HG03432 (cell line): Measurements from ENCODE around the gene CGB7.
"Not testable (repeated sequence)": the region's sequence is repeated elsewhere in the genome, so short reads cannot be mapped to it uniquely, and the experiment has no call there.

Experiments
- ATAC-seq: cut with Tn5 transposase; IDR thresholded peaks from one replicate; pipeline ENCODE4 v1.9.1; 2021; ENCODE audit warnings: mild to moderate bottlenecking, moderate library complexity; ENCODE audit not compliant: unreplicated experiment

CGB7 gene

GRCh38 chr19:49073514-49074378 is 16.2 kb upstream of the CGB7 start:
- ATAC-seq, result no peak

GRCh38 chr19:49071860-49072547 is 14.5 kb upstream of the CGB7 start:
- ATAC-seq, result no peak

DNA sequence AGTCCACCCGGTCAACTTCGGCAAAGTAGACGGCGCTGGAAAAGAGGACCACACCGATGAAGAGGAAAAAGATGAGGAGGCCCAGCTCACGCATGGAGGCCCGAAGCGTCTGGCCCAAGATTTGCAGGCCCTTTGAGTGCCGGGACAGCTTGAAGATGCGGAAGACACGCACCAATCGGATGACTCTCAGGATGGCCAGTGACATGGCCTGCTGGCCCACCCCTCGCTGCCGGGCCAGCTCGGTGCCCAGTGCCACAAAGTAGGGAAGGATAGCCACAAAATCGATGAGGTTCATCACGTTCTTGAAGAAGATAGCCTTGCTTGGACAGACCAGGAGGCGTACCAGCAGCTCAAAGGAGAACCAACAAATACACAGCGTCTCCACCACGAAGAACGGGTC is 12.9 kb upstream of the CGB7 start:
- no peak for ATAC-seq

DNA sequence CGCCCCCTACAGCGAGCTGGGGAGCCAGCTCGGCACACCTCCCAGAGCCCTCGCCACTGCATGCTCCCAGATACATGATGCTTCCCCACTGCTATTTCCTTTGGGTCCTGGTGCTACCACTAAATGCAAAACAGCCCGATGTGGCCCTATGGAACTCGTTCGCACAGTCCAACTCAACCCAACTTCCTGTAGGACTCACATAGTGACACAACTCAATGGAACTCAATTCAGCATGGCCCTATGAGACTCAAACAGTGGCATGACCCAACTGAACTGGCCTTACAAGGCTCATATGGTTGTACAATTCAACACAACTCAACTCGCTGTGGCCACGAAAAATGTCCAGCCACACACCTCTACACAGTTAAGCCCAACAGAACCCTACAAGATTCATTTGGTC is 11.5 kb upstream of the CGB7 start:
- no peak for ATAC-seq

DNA sequence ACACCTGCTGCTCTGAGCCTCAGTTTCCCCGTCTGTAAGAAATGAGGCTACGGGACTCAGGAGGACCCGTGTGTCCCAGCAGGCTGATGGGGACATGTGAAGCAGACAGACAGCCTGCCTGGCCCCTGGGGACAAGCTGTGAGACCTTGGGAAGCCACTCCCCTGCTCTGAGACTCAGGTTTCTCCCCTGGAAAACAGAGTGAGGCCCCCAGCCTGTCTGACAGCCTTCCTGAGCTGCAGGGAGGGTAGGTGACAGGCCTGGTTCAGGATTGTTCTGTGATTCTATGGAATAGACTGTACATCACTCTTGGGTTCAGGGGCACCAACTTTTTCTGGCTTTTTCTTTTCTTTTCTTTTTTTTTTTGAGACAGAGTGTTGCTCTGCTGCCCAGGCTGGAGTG is 10.0 kb upstream of the CGB7 start:
- ATAC-seq, result no peak

GRCh38 chr19:49065905-49066512 is 8.5 kb upstream of the CGB7 start:
- ATAC-seq, result no peak

GRCh38 chr19:49064768-49065611 is 7.4 kb upstream of the CGB7 start, which contains the start of gene NTF4:
Gene NTF4, minus strand, starts transcription at chr19:49064818. Its CDS starts 2,821 bp downstream, at chr19:49061997.
- ATAC-seq, result no peak

- ATAC-seq, result no peak
Observed at GRCh38 chr19:49064029-49064629, 6.6 kb upstream of the CGB7 start.

DNA sequence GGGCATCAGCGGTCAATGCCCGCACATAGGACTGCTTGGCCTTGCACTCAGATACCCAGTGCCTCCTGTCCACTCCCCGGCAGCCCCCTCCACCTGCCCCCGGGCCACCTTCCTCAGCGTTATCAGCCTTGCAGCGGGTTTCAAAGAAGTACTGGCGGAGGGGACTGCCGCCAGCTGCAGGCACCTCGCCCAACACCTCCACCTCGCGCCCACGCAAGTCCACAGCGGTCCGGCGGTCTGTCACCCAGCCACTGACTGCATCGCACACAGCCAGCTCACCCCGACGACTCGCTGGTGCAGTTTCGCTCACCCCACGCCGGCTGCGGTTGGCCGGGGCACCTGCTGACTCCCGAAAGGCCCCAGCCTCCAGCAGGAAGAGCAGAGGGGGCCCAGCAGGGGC is 3.9 kb upstream of the CGB7 start:
- no peak for ATAC-seq

DNA sequence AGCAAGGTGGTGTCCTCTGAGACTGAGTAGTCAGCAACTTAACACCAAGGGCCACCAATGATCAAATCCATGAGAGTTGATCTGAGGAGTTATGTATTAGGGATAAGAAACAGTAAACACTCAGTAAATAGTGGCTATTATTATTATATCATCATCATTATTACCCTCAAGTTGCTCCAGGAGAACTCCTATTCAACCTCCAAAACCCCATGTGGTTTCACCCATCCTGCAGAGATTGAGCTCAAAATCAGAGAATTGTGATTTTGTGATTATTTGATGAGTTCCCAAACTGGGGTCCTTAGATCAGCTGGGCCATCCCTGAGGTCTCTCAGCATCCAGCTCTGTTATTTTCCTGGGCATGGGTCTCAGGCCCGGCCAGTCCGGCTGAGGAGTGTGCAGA is 3.5 kb upstream of the CGB7 start:
- no peak for ATAC-seq

- no peak for ATAC-seq
Observed at GRCh38 chr19:49059053-49059452, 1.5 kb upstream of the CGB7 start.

GRCh38 chr19:49058562-49058961 is 1.0 kb upstream of the CGB7 start:
- ATAC-seq, result no peak

DNA sequence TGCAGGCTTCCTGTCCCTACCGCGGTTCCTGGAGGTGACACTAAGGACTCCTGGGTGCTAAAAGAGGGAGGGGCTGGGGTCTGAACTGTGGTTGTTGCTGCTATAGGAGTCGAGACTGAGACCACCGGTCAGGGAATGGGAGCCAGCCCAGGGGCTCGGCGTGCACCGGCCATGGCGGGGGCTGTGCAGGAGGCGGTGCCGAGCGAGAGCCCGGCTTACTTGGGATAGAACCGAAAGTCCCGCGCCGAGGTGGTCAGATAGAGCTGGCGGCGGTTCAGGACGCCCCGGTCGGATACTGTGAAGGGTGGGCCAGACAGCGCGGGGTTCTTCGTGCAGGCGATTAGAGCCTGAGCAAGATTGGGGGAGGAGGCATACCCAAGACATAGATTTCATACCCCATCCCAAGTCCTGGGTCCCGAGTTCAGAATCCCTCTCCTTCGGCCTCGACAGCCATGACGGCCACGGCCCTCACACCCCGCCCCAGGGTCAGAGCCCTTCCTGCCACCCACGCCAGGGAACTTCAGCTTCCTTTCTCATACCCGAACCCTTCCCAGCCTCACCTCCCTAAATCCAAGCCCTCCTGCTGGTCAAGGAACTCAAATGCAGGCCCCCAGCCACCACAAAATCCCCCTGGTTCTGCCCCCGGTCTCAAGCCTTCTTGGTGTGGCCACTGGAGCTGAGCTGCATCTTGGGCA is 500 bp downstream of the CGB7 start:
- ATAC-seq, result not testable (repeated sequence)

DNA sequence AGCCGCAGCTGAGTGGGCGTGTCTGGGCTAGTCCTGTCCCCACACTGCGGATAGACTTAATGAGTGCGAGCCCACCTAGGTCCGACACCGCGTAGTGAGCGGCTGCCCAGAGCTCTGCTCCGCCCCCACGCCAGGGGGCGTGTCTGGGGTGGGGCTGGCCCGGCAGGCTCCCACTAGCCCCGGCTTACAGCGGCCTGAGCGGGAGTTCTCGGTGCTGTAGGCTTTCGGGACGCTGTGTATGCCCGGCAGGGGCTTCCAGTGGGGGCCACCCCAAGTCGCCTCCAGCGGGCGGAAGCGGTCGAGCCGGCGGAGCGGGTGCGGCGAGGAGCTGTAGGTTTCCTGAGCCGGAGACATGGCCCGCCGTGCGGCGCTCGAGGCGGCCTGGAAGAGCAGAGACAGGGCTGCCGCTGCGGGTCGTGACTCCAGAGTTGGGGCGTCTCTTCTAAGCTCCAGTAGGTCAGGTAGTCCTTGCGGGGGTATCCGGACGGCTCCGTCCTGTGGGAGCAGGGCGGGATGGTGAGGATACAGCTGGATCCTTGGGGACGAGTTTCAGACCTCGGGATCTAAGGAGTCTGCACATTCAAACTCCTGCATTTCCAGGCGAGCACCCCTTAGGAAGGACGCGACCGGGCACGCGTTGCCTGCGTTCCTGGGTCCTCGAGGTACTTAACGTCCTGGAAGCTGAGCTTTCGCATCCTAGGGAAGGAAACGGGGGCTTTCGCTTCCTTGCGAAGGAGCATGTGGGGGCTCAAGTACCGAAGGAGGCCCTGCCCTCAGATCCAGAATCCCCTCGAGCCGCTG is 1.2 kb downstream of the CGB7 start:
- no peak for ATAC-seq

- not testable (repeated sequence) for ATAC-seq
Observed at GRCh38 chr19:49050376-49051033, 7.0 kb downstream of the CGB7 start.

- ATAC-seq, result not testable (repeated sequence)
Observed at GRCh38 chr19:49049834-49050233, 7.7 kb downstream of the CGB7 start.

- not testable (repeated sequence) for ATAC-seq
Observed at GRCh38 chr19:49049011-49049410, 8.5 kb downstream of the CGB7 start, which contains the start of gene CGB8. Gene CGB8, minus strand, starts transcription at chr19:49049111. Its CDS starts 372 bp downstream, at chr19:49048739.

DNA sequence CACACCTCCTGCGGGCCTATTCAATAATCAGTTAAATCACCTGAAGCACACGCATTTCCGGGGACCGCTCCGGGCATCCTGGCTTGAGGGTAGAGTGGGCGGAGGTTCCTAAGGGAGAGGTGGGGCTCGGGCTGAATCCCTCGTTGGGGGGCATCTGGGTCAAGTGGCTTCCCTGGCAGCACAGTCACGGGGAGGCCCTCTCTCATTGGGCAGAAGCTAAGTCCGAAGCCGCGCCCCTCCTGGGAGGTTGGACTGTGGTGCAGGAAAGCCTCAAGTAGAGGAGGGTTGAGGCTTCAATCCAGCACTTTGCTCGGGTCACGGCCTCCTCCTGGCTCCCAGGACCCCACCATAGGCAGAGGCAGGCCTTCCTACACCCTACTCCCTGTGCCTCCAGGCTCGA is 14.0 kb downstream of the CGB7 start, which contains the start of gene CGB5:
Gene CGB5, plus strand, starts transcription at position 301 of the 400 bp plus-strand sequence. CDS start 362 bp downstream, outside the sequence.
- not testable (repeated sequence) for ATAC-seq
